C4-2B (cell line): ENCODE results near the gene TPT1.
"Not testable (repeated sequence)": the region's sequence is repeated elsewhere in the genome, so short reads cannot be mapped to it uniquely, and the experiment has no call there.

Source experiments
- CTCF ChIP-seq: fragments of 450-650 bp; conservative IDR thresholded peaks from 2 replicates; pipeline ENCODE4 v1.5.1; 2017; ENCODE audit warnings: mild to moderate bottlenecking
- ZFX ChIP-seq: fragments of 450-650 bp; IDR thresholded peaks from 2 replicates; pipeline ENCODE4 v1.6.1; 2017

DNA sequence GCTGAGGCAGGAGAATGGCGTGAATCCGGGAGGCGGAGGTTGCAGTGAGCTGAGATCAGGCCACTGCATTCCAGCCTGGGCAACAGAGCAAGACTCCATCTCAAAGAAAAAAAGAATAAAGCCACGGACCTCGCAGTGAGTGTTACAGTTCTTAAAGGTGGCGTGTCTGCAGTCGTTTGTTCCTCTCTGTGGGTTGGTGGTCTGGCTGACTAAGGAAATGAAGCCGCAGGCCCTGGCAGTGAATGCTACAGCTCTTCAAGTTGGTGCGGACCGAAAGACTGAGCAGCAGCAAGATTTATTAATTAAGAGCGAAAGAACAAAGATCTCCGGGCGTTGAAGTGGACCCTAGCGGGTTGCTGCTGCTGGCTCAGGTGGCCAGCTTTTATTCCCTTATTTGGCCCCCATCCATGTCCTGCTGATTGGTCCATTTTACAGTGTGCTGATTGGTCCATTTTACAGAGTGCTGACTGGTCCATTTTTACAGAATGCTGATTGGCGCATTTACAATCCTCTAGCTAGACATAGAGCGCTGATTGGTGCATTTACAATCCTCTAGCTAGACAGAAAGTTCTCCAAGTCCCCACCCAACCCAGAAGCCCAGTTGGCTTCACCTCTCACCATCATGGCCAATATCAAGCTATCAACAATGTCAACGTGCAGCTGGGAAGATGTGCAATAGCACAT is 46.1 kb upstream of the TPT1 start:
- not testable (repeated sequence) for TF ChIP-seq CTCF, ZFX
